Dedifferentiated amniotic fluid mesenchymal stem cell (primary cell): ENCODE measurements around the gene SLC38A1.
"Not testable (repeated sequence)": the region's sequence is repeated elsewhere in the genome, so short reads cannot be mapped to it uniquely, and the experiment has no call there.

ENCODE experiments used
- DNase-seq: peaks from one replicate; pipeline ENCODE4 v3.0.0-alpha.2; 2016; ENCODE audit errors: extremely low spot score

The SLC38A1 gene

GRCh38 chr12:46268583-46269428 lies at the start of gene SLC38A1:
TSS of gene SLC38A1 (minus strand) at chr12:46269043. CDS start at chr12:46239800, 29,243 bp downstream.
- DNase-seq = peak; percentile 80

DNA sequence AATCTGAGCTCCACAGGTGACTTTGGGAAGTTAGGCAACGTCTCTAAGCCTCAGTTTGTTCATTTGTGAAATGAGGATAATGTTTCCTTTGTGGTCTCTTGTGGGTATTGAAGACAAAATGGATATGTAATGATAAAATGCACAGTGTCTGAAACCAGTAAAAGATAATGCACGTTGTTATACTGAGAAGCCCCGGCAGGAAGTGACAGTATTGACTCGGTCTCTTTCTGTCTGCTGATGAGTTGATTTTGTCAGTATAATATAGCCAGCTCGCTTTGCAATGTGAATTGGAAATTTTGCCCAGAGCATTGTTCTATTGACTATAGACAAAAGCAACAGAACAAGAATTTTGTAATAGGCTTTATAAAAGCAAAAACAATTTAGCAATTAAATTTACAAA lies 49.2 kb upstream of the SLC38A1 start:
- no peak for DNase-seq

DNA sequence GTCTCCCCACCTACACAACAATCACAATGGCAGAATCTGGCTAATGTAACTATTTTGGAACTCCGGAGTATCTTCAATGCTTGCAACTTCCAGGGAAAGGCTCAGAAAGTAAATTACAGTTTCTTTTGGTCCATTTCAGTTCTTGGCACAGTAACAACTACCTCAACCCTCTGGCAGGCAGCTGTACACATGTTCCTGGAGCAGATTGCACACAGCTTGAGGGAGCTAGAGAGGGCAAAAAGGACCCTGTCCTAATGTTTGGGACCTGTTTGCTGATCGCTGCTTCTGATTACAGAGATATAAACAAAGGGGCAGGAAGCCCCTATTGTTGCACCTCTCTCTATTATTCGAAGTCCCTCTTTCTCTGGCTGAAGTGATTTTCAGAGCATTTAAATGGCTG lies 35.2 kb upstream of the SLC38A1 start:
- no peak for DNase-seq

DNA sequence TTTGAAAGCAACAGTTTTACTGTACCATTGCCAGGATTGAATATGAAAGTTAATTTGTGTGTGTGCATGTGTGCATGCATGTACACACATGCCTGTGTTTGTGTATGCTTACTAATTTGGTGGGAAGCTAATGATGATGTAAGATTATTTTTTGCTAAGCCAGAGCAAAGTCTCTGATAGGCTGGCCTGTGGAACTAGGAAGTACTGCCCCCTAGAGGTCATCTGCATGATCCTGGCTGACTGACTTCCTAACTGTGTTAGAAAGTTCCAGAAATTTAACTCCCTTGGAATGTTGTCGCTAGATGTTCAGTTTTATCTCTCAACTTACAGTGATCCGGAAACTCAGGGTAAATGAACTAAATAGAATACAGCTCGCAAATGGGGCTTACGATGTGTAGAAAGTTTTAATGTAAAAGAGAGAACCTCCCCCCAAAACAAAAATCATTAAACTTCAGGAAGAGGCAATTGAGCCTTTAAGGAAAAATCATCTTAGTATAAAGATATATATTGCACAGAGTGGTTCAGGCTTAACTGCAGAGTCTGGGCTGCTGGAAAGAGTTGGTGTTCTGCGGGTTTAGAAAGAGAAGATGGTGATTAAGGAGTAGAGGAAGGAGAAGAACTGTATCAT lies 34.3 kb upstream of the SLC38A1 start:
- DNase-seq = no peak

GRCh38 chr12:46300910-46301309 lies 32.1 kb upstream of the SLC38A1 start:
- peak; percentile 9 for DNase-seq

GRCh38 chr12:46299851-46300250 lies 31.0 kb upstream of the SLC38A1 start:
- DNase-seq = no peak

DNA sequence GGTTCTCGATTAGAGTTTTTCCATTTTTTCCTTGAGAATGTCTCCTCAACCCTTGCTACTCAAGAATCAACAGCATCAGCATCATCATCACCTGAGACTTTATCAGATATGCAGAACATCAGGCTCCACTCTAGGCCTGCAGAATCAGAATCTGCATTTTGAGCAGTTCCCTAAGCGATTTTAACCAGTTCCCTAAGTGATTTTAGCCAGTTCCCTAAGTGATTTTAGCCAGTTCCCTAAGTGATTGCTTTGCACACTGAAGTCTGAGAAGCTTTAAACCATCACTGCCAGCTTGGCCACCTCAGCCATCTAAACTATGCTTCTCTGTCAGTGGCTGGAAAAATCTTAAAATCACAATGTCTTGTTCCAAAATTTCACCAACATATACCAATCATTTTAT lies 29.4 kb upstream of the SLC38A1 start:
- no peak for DNase-seq

- DNase-seq = no peak
Observed at GRCh38 chr12:46296822-46297221, 28.0 kb upstream of the SLC38A1 start.

DNA sequence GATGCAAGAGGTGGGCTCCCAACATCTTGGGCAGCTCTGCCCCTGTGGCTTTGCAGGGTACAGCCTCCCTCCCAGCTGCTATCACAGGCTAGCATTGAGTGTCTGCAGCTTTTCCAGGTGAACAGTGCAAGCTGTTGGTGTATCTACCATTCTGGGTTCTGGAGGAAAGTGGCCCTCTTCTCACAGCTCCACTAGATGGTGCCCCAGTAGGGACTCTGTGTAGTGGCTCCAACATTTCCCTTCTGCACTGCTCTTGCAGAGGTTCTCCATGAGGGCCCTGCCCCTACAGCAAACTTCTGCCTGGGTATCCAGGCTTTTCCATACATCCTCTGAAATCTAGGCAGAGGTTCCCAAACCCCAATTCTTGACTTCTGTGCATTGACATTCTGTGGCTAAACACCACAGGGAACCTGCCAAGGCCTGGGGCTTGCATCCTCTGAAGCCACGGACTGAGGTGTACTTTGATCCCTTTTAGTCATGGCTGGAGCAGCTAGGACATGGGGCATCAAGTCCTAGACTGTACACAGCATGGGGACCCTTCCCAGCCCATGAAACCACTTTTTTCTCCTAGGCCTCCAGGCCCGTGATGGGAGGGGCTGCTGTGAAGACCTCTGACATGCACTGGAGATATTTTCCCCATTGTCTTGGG lies 24.0 kb upstream of the SLC38A1 start:
- DNase-seq = no peak

DNA sequence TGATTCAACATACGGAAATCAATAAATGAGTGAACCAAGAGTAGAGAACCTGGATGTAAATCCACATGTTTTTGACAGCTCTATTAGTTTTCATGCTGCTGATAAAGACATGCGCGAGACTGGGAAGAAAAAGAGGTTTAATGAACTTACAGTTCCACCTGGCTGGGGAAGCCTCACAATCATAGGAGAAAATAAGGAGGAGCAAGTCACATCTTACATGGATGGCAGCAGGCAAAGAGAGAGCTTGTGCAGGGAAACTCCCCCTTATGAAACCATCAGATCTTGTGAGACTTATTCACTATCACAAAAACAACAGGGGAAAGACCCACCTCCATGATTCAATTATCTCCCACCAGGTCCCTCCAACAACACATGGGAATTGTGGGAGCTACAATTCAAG lies 23.1 kb upstream of the SLC38A1 start:
- not testable (repeated sequence) for DNase-seq

- not testable (repeated sequence) for DNase-seq
Observed at GRCh38 chr12:46285177-46285576, 16.3 kb upstream of the SLC38A1 start.

DNA sequence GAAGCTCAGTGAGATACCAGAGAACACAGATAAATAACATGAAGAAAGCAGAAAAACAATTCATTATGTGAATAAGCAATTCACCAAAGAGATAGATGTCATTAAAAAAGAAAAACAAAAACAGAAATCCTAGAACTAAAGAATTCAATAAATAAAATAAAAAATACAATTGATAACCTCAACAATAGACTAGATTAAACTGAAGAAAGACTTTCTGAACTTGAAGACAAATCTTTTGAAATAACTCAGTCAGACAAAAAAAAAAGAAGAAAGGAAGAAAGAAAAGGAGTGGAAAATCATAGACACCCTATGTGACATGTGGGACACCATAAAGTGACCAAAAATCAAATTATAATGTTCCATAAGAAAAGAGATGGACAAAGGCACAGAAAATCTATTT lies 14.0 kb upstream of the SLC38A1 start:
- no peak for DNase-seq

GRCh38 chr12:46276756-46277155 lies 7.9 kb upstream of the SLC38A1 start:
- no peak for DNase-seq

GRCh38 chr12:46271863-46272262 lies 3.0 kb upstream of the SLC38A1 start:
- no peak for DNase-seq

DNA sequence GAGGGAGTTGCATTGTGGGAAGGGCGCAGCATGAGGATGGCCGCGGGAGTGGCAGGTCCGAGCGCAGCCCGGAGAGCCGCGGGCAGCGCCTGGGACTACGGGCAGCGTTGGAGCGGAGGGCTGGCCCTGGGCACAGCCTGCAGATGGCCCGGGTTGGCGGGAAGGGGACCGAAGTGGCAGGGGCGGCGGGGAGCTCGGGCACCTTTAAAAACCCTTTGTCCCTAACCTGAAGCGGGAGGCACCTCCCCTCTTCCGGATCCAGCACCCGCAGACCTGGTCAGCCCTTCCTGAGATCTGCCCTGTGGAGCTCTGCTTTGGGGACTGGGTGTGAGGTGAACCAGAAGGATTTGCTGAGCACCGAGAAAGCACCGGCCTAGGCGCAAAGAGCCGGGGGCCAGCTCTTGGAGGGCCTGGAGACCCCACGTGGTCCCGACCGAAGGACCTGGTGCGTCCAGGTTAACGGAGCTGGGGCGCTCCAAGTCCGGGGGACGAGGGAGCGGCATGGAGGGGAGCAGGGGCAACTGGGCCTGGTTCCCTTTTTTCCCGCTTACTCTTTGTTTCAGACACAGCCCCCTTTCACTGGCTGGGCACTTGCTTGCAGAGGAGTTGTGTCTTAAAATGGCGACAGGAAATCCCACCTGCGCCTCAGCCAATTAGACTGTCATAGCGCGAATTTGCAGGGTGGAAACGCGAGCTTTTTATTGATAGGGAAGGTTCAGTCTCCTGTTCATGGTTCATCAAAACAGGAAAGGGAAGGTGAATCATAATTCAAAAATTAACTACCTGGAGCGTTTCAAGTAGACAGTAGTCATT lies 792 bp upstream of the SLC38A1 start:
- peak; percentile 22 for DNase-seq

GRCh38 chr12:46267825-46268582 lies 839 bp downstream of the SLC38A1 start:
- no peak for DNase-seq

DNA sequence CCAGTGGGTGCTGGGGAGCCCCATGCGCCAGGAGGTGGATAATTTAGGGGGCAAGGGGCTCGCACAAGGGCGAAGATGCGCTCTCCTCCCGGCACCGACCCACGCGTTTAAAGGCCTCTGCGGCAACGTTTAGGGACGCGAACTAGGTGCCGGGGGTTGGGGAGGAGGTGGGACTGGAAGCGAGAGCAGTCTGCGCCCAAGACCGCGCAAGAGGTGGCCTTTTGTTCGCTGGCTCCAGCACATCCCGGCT lies 1.3 kb downstream of the SLC38A1 start:
- DNase-seq = no peak

GRCh38 chr12:46266869-46267574 lies 1.8 kb downstream of the SLC38A1 start:
- DNase-seq = peak; percentile 34

DNA sequence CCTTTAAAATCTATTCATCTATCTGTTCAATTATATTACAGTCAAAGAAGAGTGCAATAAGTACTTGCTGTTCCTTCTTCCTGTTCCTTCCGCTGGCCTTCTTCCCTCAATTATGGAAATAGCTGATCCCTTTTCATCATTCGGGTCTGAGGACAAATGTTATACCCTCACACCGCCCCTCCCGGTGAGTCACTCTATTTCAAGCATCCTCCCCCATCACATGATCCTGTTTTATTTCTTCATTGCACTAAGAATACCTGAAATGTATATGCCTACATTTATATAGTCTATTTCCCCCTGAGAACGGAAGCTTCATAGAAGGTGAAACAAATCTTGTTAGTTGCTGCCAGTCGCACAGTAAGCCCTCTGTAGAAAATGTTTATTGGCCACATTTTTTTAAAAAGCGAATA lies 2.5 kb downstream of the SLC38A1 start:
- DNase-seq = peak; percentile 55

DNA sequence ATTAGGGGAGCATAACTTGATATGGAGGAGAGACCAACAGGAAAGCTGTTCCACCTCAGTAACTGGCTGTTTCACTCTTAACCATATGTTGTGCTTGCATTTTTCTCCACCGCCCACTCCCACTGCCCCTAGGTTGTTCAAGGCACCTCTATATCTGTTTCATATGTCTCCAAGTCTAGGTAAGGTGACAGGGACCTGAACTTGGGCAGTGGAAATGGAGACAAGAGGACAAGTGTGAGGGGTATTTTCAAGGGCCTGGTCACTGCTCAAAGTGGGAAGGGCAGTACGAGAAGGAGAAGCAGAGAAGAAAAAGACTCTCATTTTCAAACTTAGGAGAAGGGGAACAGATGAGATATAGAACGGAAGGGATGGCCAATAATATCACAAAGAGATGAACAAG lies 3.1 kb downstream of the SLC38A1 start:
- DNase-seq = peak; percentile 15

GRCh38 chr12:46265102-46265501 lies 3.7 kb downstream of the SLC38A1 start:
- DNase-seq = peak; percentile 4
